Measurements from ENCODE around the gene SP110.

DNA sequence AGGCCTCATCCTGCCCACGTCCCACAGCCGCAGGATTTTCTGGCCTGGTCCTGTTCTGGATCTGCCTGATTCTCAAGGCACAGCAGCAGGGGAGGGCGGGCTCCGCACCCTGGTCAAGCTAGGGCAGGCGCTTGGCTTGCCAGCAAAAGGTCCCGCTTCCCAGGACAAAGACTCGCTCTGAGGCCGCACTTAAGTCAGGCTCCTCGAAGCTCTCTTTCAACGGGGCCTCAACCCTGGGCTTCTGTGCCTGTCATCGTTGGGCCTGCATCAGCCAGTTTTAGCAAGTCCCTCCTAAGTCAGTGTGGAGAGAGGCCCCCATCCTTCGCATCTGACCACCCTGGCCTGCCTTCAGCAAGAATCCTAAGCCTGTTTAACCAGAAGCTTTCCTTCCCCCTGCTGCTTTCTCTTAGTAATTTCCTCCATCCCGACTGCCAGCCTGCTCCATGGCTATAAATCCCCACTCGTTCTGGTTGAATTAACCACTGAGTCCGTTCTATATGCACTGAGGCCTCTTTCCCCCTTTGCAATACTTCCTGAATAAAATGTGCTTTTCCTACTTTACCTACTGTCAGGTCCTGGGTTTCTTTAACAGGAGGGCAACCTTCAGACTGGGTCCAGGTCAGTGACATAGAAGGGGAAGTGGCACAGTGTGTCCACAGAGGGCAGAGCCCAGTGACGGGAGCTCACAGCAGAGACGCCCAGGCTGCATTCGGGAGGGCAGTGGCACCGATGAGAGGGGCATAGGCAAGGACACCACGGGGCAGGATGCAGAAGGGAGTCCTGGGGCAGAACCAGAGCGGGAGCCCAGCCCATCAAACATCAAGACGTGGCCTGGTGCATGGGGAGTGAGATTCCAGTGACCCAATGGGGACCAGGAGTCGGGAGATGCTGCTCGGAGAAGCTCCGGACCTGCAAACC lies 62.7 kb downstream of the SP110 start:
- TF ChIP-seq, protein P1, sequence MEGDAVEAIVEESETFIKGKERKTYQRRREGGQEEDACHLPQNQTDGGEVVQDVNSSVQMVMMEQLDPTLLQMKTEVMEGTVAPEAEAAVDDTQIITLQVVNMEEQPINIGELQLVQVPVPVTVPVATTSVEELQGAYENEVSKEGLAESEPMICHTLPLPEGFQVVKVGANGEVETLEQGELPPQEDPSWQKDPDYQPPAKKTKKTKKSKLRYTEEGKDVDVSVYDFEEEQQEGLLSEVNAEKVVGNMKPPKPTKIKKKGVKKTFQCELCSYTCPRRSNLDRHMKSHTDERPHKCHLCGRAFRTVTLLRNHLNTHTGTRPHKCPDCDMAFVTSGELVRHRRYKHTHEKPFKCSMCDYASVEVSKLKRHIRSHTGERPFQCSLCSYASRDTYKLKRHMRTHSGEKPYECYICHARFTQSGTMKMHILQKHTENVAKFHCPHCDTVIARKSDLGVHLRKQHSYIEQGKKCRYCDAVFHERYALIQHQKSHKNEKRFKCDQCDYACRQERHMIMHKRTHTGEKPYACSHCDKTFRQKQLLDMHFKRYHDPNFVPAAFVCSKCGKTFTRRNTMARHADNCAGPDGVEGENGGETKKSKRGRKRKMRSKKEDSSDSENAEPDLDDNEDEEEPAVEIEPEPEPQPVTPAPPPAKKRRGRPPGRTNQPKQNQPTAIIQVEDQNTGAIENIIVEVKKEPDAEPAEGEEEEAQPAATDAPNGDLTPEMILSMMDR (IDR thresholded peaks at IDR 0.05; ENCODE audit: low read depth, low read length) = no peak
- TF ChIP-seq EZH2phosphoT487 (IDR thresholded peaks at IDR 0.05; ENCODE audit: low read depth) = no peak
